SU-DHL-6 (cell line): ENCODE results near the gene GPR137.

Experiments
- CTCF ChIP-seq: fragments of 200-600 bp; sonication (generic); IDR thresholded peaks from one replicate; pipeline ENCODE4 v1.5.1; 2017; ENCODE audit warnings: antibody characterized with exemption, mild to moderate bottlenecking, low read length, moderate library complexity; ENCODE audit not compliant: insufficient read depth, poor library complexity, severe bottlenecking
- EZH2phosphoT487 ChIP-seq: fragments of 200-600 bp; sonication (generic), shearing (Covaris generic); conservative IDR thresholded peaks from 2 replicates; pipeline ENCODE4 v1.6.1; 2018; ENCODE audit warnings: mild to moderate bottlenecking, antibody characterized with exemption, low read length, moderate library complexity, mixed read lengths

- peak; percentile 38 for TF ChIP-seq CTCF
- TF ChIP-seq EZH2phosphoT487, result no peak
These were observed 33.4 kb upstream of the GPR137 start for GRCh38 chr11:64252003-64252872.
